ENCODE measurements around the gene ZSWIM2.
A peak's percentile ranks its signal among the peaks of the same experiment; 100 is the strongest.

Gene ZSWIM2

GRCh38 chr2:186871881-186872280 is 22.9 kb upstream of the ZSWIM2 start:
- Histone ChIP-seq H3K27me3 (ENCODE audit: insufficient read depth, low read length, poor library complexity) (no peaks in the 10 kb centered on the region), H3K4me1 (ENCODE audit: insufficient read depth, low read length) (no peaks in the 10 kb centered on the region), H3K9ac (ENCODE audit: low read depth, low read length) (no peak overlapping the region), H3K4me3 (ENCODE audit: low read depth in 1 of 2, low read length in 2 of 2) (no peak overlapping the region), H3K9me3 (ENCODE audit: insufficient read depth, low read length, severe bottlenecking) (no peaks in the 10 kb centered on the region), H2AFZ (ENCODE audit: low read depth, low read length) (no peak overlapping the region), H4K20me1 (ENCODE audit: insufficient read depth, low read length) (no peaks in the 10 kb centered on the region), H3K36me3 (ENCODE audit: insufficient read depth, low read length) (no peaks in the 10 kb centered on the region), H3K27ac (ENCODE audit: low read length) (no peak overlapping the region), H3K4me2 (ENCODE audit: insufficient read depth, low read length) (no peak overlapping the region), H3K79me2 (ENCODE audit: insufficient read depth, low read length) (no peaks in the 10 kb centered on the region)
- ATAC-seq (ENCODE audit: insufficient read depth, low read depth) (no peak), DNase-seq (no peak)
- no peak for TF ChIP-seq CTCF (IDR thresholded peaks at IDR 0.05; ENCODE audit: borderline replicate concordance, extremely low read depth, low read length, poor library complexity, severe bottlenecking)
- no peak for TF ChIP-seq EZH2 (IDR thresholded peaks at IDR 0.05; ENCODE audit: borderline replicate concordance, low read depth, low read length, severe bottlenecking)

- H3K4me1 ChIP-seq (ENCODE audit: insufficient read depth, low read length), result no peaks in the 10 kb centered on the region
- no peak for ATAC-seq (ENCODE audit: insufficient read depth, low read depth)
- H3K9me3 ChIP-seq (ENCODE audit: insufficient read depth, low read length, severe bottlenecking), result no peaks in the 10 kb centered on the region
- no peaks in the 10 kb centered on the region for H3K79me2 ChIP-seq (ENCODE audit: insufficient read depth, low read length)
- no peaks in the 10 kb centered on the region for H3K27me3 ChIP-seq (ENCODE audit: insufficient read depth, low read length, poor library complexity)
- H3K4me2 ChIP-seq (ENCODE audit: insufficient read depth, low read length), result no peak overlapping the region
- H3K4me3 ChIP-seq (ENCODE audit: low read depth in 1 of 2, low read length in 2 of 2), result no peak overlapping the region
- no peaks in the 10 kb centered on the region for H4K20me1 ChIP-seq (ENCODE audit: insufficient read depth, low read length)
- no peaks in the 10 kb centered on the region for H3K36me3 ChIP-seq (ENCODE audit: insufficient read depth, low read length)
- no peak overlapping the region for H3K27ac ChIP-seq (ENCODE audit: low read length)
- TF ChIP-seq EZH2 (IDR thresholded peaks at IDR 0.05; ENCODE audit: borderline replicate concordance, low read depth, low read length, severe bottlenecking), result no peak
- no peak for TF ChIP-seq CTCF (IDR thresholded peaks at IDR 0.05; ENCODE audit: borderline replicate concordance, extremely low read depth, low read length, poor library complexity, severe bottlenecking)
- H3K9ac ChIP-seq (ENCODE audit: low read depth, low read length), result no peak overlapping the region
- no peak for DNase-seq
- no peak overlapping the region for H2AFZ ChIP-seq (ENCODE audit: low read depth, low read length)
Observed at GRCh38 chr2:186868344-186868743, 19.4 kb upstream of the ZSWIM2 start.

- no peaks in the 10 kb centered on the region for H3K36me3 ChIP-seq (ENCODE audit: insufficient read depth, low read length)
- H3K4me2 ChIP-seq (ENCODE audit: insufficient read depth, low read length), result no peak overlapping the region
- H3K27ac ChIP-seq (ENCODE audit: low read length), result no peak overlapping the region
- H3K79me2 ChIP-seq (ENCODE audit: insufficient read depth, low read length), result no peaks in the 10 kb centered on the region
- H3K27me3 ChIP-seq (ENCODE audit: insufficient read depth, low read length, poor library complexity), result no peaks in the 10 kb centered on the region
- no peak for ATAC-seq (ENCODE audit: insufficient read depth, low read depth)
- H2AFZ ChIP-seq (ENCODE audit: low read depth, low read length), result no peak overlapping the region
- TF ChIP-seq EZH2 (IDR thresholded peaks at IDR 0.05; ENCODE audit: borderline replicate concordance, low read depth, low read length, severe bottlenecking) (no peak), CTCF (IDR thresholded peaks at IDR 0.05; ENCODE audit: borderline replicate concordance, extremely low read depth, low read length, poor library complexity, severe bottlenecking) (peak; percentile 67)
- H3K4me1 ChIP-seq (ENCODE audit: insufficient read depth, low read length), result no peaks in the 10 kb centered on the region
- H3K9me3 ChIP-seq (ENCODE audit: insufficient read depth, low read length, severe bottlenecking), result no peaks in the 10 kb centered on the region
- H3K9ac ChIP-seq (ENCODE audit: low read depth, low read length), result no peak overlapping the region
- no peak for DNase-seq
- H4K20me1 ChIP-seq (ENCODE audit: insufficient read depth, low read length), result no peaks in the 10 kb centered on the region
- H3K4me3 ChIP-seq (ENCODE audit: low read depth in 1 of 2, low read length in 2 of 2), result no peak overlapping the region
Observed at GRCh38 chr2:186862869-186863709, 14.1 kb upstream of the ZSWIM2 start.
